Heart left ventricle (tissue), 16 donors: ENCODE data around the gene OTOS. TPM values are rescaled to one million over a fixed set of nuclear protein-coding genes. Genes with fewer than 3 reads are reported as not detected.

Source experiments
- ATAC-seq, 4 donors: fragments of 200-7000 bp; cut with Tn5 transposase; one replicate each; pipeline ENCODE4 v1.9.1; 2020 to 2022; ENCODE audit warnings: moderate library complexity in 4 of 4, mild to moderate bottlenecking in 3 of 4, moderate number of reproducible peaks in 1 of 4
- DNase-seq, 5 donors: peaks; one replicate each; pipeline ENCODE4 v3.0.0-alpha.2; 2020
- H3K27ac ChIP-seq, 12 donors: fragments of 200-600 bp; sonication (generic) in 4 of 12; one replicate each; pipeline versions ENCODE4 v1.5.0 to v1.8.0; 2016 to 2022; ENCODE audit warnings: mild to moderate bottlenecking in 2 of 12
- H3K27me3 ChIP-seq, 9 donors: fragments of 200-600 bp; sonication (generic) in 2 of 9; one replicate each; pipeline versions ENCODE4 v1.5.1 to v1.8.0; 2016 to 2022; ENCODE audit warnings: mild to moderate bottlenecking in 3 of 9
- H3K36me3 ChIP-seq, 9 donors: fragments of 200-600 bp; sonication (generic) in 2 of 9; one replicate each; pipeline versions ENCODE4 v1.5.0 to v1.8.0; 2018 to 2022; ENCODE audit warnings: mild to moderate bottlenecking in 2 of 9
- H3K4me1 ChIP-seq, 12 donors: fragments of 200-600 bp; sonication (generic) in 4 of 12; one replicate each; pipeline versions ENCODE4 v1.5.0 to v1.8.0; 2016 to 2022; ENCODE audit warnings: mild to moderate bottlenecking in 3 of 12
- H3K4me3 ChIP-seq, 12 donors: fragments of 200-600 bp; sonication (generic) in 4 of 12; one replicate each; pipeline versions ENCODE4 v1.5.0 to v1.8.0; 2017 to 2022; ENCODE audit warnings: mild to moderate bottlenecking in 9 of 12, moderate library complexity in 4 of 12
- H3K9me3 ChIP-seq, 12 donors: fragments of 200-600 bp; sonication (generic) in 4 of 12; one replicate each; pipeline versions ENCODE4 v1.5.0 to v1.8.0; 2016 to 2022; ENCODE audit warnings: mild to moderate bottlenecking in 1 of 12
- CTCF ChIP-seq, 12 donors: fragments of 200-600 bp; sonication (generic) in 4 of 12; IDR thresholded peaks; one replicate each; pipeline versions ENCODE4 v1.5.0 to v1.8.0; 2018 to 2022; ENCODE audit warnings: antibody characterized with exemption in 12 of 12, mild to moderate bottlenecking in 5 of 12
- POLR2A ChIP-seq, 2 donors: fragments of 450-650 bp; IDR thresholded peaks; one replicate each; pipeline ENCODE4 v1.6.1; 2017; ENCODE audit warnings: antibody characterized with exemption in 2 of 2, mild to moderate bottlenecking in 2 of 2, moderate library complexity in 2 of 2
- WGBS, 4 donors: extraction: QIAGEN DNeasy Blood & Tissue Kit in 2 of 4; methylation state at CpG; one replicate each; pipeline versions ENCODE4 v1.1.5 to v1.1.7; 2013 to 2018; 5-methylcytosine and 5-hydroxymethylcytosine counted together
- intact Hi-C, 10 donors: fragments of 100-400 bp; cut with DNase I; formaldehyde crosslinking; loops; one replicate each; pipeline versions ENCODE4 v1.11.1 to v1.14.2; 2022
- polyA plus RNA-seq, 2 donors: library from polyadenylated mRNA; stranded (reverse); fragments of 200-250 nt; gene quantifications; one replicate each; pipeline ENCODE4 v1.2.3, GENCODE V29; 2013
- total RNA-seq, 9 donors: library from RNA; depleted of rRNA in 2 of 9; stranded (reverse); fragments of >200 nt in 2 of 9; fragmentation: NEBNext Ultra II Directional in 3 of 9; extraction: Animal tissue kit (Norgen Biotek cat#: 25700) in 3 of 9; gene quantifications; one replicate each; pipeline versions ENCODE4 v1.1.0 to v1.2.4, GENCODE V29; 2016 to 2023
- donor health status: ischemic (EF 13 %, LVEDD 7.1; RV severe dilation, severe dysfunction).
- donor health status: healthy with polysubstance abuse.
- donor health status: DM: no; HTN: yes; CAD: no.
- donor health status: DM: no; HTN: no; CAD: no.
- donor health status: ischemic (EF 25% LVEDD 6.9; RV normal size, moderate dysfunction).
- donor health status: ischemic (EF 25% LVEDD 5.7; RV mildly dilated, moderate dysfunction).
- donor health status: healthy.
- donor health status: DM: yes; HTN: yes; CAD: no.
- donor health status: ischemic (EF 35%, LVEDD 5.7; RV mildly dilated, moderate dysfunction).
- donor health status: nonischemic (EF 11% LVEDD 7.7; RV severe dilation, severe dysfunction).
- donor health status: DM: yes; HTN: yes; CAD: no.
- donor health status: PGD.
- donor health status: ischemic (EF 29% LVEDD 5.4; RV normal size, mild dysfunction).
- donor health status: nonischemic (EF 23%, LVEDD 6.1; RV moderate dilation, normal function).

The OTOS gene
- total and polyA plus RNA-seq, 11 donors = 1.1 TPM; not detected in 10

GRCh38 chr2:240125742-240126141, 14.7 kb downstream of the OTOS start:
- no peaks in the 10 kb centered on the region for H3K4me1 ChIP-seq
- ATAC-seq (no peak), DNase-seq (no peak)
- no peak overlapping the region for H3K4me3 ChIP-seq
- H3K36me3 ChIP-seq = peaks cover 0 to 42% (median 33%) of the 10 kb centered on the region in 9 donors
- WGBS, 4 donors = 94 to 97% (median 96%) methylated on average over 9 to 14 of the region's 14 CpGs
- no peak overlapping the region for H3K27ac ChIP-seq
- intact Hi-C loops = no loop called here
- TF ChIP-seq CTCF (IDR thresholded peaks at IDR 0.05) = no peak
- TF ChIP-seq POLR2A (IDR thresholded peaks at IDR 0.05) = no peak
- H3K27me3 ChIP-seq = no peaks in the 10 kb centered on the region
- no peaks in the 10 kb centered on the region for H3K9me3 ChIP-seq

- Histone ChIP-seq H3K27ac (no peak overlapping the region), H3K9me3 (no peaks in the 10 kb centered on the region), H3K4me3 (no peak overlapping the region), H3K27me3 (no peaks in the 10 kb centered on the region), H3K36me3 (peaks cover 0 to 31% (median 22%) of the 10 kb centered on the region in 9 donors), H3K4me1 (no peaks in the 10 kb centered on the region)
- ATAC-seq = no peak
- no peak for DNase-seq
- WGBS, 4 donors = 80 to 97% (median 95%) methylated on average over 7 to 8 of the region's 8 CpGs
- intact Hi-C loops = no loop called here
- TF ChIP-seq POLR2A (IDR thresholded peaks at IDR 0.05) = no peak
- TF ChIP-seq CTCF (IDR thresholded peaks at IDR 0.05) = no peak
Observed at GRCh38 chr2:240124651-240125030, 15.8 kb downstream of the OTOS start.

DNA sequence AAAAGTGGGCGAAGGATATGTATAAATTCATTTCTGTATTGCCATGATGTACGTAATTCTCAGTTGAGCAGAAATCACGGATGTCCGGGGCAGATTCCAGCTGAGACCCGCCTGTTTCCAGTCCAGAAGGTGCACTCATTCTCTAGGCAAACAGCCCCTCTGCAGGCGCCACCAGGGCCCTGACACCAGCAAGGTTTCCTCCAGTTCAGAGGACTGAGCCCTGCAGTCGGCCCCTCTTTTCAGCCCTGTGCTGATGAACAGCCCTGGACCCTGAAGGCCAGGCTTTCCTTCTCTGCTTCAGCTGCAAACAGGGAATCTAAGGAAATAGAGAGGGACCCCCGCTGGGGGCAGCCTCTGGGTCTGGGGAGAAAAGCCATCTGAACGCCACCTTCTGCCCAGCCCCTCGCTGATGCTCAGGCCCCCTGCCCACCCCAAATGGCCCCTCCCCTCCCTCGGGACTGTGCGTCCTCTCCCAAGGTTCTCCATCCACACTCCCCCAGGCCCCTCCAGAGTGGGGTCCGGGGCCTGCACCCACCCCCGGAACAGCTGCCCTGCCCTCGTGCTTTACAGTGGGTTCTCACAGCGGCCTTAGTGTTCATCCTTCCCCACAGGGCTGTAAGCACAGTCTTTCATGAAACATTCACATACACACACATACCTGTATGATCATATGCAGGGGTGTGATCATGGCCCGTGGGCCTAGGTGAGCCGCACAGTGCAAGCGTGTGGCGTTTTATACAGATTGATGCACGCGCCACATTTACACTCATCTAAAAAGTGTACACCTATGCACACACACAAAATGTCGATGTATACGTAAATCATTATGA, 16.4 kb downstream of the OTOS start:
- H3K9me3 ChIP-seq = peaks cover 0 to 3% (median 0%) of the 10 kb centered on the region in 12 donors
- H3K4me1 ChIP-seq = no peaks in the 10 kb centered on the region
- intact Hi-C loops = no loop called here
- TF ChIP-seq POLR2A (IDR thresholded peaks at IDR 0.05) = no peak
- TF ChIP-seq CTCF (IDR thresholded peaks at IDR 0.05) = no peak
- peaks cover 0 to 25% (median 16%) of the 10 kb centered on the region in 9 donors for H3K36me3 ChIP-seq
- 81 to 91% (median 89%) methylated on average over 23 to 24 of the region's 24 CpGs for WGBS, 4 donors
- DNase-seq (no peak), ATAC-seq (no peak)
- no peak overlapping the region for H3K27ac ChIP-seq
- no peak overlapping the region for H3K4me3 ChIP-seq
- H3K27me3 ChIP-seq = no peaks in the 10 kb centered on the region

DNA sequence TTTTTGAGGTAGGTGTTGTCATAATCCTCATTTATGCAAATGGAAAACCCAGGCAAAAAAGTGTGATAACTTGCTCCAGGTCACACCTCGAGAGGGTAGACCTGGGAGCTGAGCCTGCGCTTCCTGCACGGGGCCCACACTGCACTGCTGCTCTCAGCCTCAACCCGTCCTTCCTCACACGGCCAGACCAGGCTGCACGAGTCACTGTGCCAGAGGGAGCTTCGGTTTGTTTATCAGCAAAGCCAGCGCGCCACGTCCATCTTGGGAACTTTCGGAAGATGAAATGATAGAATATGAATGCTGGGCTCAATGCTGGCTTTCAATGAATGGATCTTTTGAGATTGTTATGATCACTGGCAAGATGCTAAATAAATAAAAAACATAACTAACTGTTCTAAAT, 18.8 kb downstream of the OTOS start:
- Histone ChIP-seq H3K4me1 (no peaks in the 10 kb centered on the region), H3K27ac (no peak overlapping the region), H3K4me3 (no peak overlapping the region), H3K27me3 (no peaks in the 10 kb centered on the region), H3K9me3 (peaks cover 0 to 14% (median 0%) of the 10 kb centered on the region in 12 donors), H3K36me3 (peaks cover 0 to 3% (median 0%) of the 10 kb centered on the region in 9 donors)
- no peak for ATAC-seq
- TF ChIP-seq CTCF (IDR thresholded peaks at IDR 0.05) (no peak), POLR2A (IDR thresholded peaks at IDR 0.05) (no peak)
- no peak for DNase-seq
- intact Hi-C loops = no loop called here
- 63 to 66% (median 64%) methylated on average over 11 of the region's 11 CpGs for WGBS, 4 donors
